ENCODE results near the gene RPP25.

The RPP25 gene

DNA sequence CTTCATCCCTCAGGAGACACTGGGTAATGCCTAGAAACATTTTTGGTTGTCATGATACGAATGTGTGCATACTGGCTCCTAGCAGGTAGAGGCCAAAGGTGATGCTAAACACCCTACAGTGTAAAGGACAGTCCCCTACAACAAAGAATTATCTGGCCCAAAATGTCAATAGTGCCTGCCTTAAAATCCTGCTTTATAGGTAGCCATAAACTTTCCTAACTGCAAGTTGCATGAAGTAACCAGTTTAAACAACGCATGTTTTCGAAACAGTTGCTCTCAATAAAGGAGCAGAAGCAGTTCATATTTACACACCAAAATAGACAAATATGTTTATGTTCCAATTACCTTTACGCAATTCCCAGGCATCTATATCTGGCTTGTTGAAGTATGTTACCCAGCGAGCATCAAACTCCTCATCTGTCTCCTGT is 27.8 kb downstream of the RPP25 start:
- TF ChIP-seq OSR1 (CRISPR knock-in tag; IDR thresholded peaks at IDR 0.05) (no peak), CREB5 (CRISPR knock-in tag; IDR thresholded peaks at IDR 0.05; ENCODE audit: low read depth) (no peak), PPARA (CRISPR knock-in tag; IDR thresholded peaks at IDR 0.05; ENCODE audit: borderline replicate concordance) (no peak), SNAI2 (CRISPR knock-in tag; IDR thresholded peaks at IDR 0.05) (no peak), TOX (CRISPR knock-in tag; IDR thresholded peaks at IDR 0.05; ENCODE audit: borderline replicate concordance) (no peak), CSDC2 (CRISPR knock-in tag; IDR thresholded peaks at IDR 0.05) (no peak)
- ATAC-seq, result no peak

GRCh38 chr15:74924525-74924924 is 32.0 kb downstream of the RPP25 start:
- no peak for ATAC-seq
- TF ChIP-seq TCF4 (CRISPR knock-in tag; IDR thresholded peaks at IDR 0.05; ENCODE audit: borderline replicate concordance) (no peak), RARB (CRISPR knock-in tag; IDR thresholded peaks at IDR 0.05) (no peak), CSDC2 (CRISPR knock-in tag; IDR thresholded peaks at IDR 0.05) (no peak), ZFP30 (CRISPR knock-in tag; IDR thresholded peaks at IDR 0.05) (no peak), PPARA (CRISPR knock-in tag; IDR thresholded peaks at IDR 0.05; ENCODE audit: borderline replicate concordance) (no peak), CSRNP3 (CRISPR knock-in tag; IDR thresholded peaks at IDR 0.05) (no peak), ZNF565 (CRISPR knock-in tag; conservative IDR thresholded peaks at IDR 0.05; ENCODE audit: low read depth) (no peak), TOX (CRISPR knock-in tag; IDR thresholded peaks at IDR 0.05; ENCODE audit: borderline replicate concordance) (no peak), ISL1 (CRISPR knock-in tag; IDR thresholded peaks at IDR 0.05) (no peak), ARNTL (CRISPR knock-in tag; IDR thresholded peaks at IDR 0.05; ENCODE audit: borderline replicate concordance, low read depth) (no peak), ESRRG (CRISPR knock-in tag; IDR thresholded peaks at IDR 0.05) (no peak), ZNF70 (CRISPR knock-in tag; IDR thresholded peaks at IDR 0.05) (no peak), POU6F1 (CRISPR knock-in tag; IDR thresholded peaks at IDR 0.05; ENCODE audit: borderline replicate concordance, low read depth) (no peak), PATZ1 (CRISPR knock-in tag; IDR thresholded peaks at IDR 0.05; ENCODE audit: borderline replicate concordance) (no peak), GLIS3 (CRISPR knock-in tag; IDR thresholded peaks at IDR 0.05) (no peak), ZNF8 (CRISPR knock-in tag; IDR thresholded peaks at IDR 0.05) (no peak)

- no peak for ATAC-seq
- TF ChIP-seq OSR1 (CRISPR knock-in tag; IDR thresholded peaks at IDR 0.05) (no peak), CREB5 (CRISPR knock-in tag; IDR thresholded peaks at IDR 0.05; ENCODE audit: low read depth) (no peak), CSRNP3 (CRISPR knock-in tag; IDR thresholded peaks at IDR 0.05) (no peak), SNAI2 (CRISPR knock-in tag; IDR thresholded peaks at IDR 0.05) (no peak), POU6F1 (CRISPR knock-in tag; IDR thresholded peaks at IDR 0.05; ENCODE audit: borderline replicate concordance, low read depth) (no peak), ZFP3 (CRISPR knock-in tag; IDR thresholded peaks at IDR 0.05) (no peak), ESRRG (CRISPR knock-in tag; IDR thresholded peaks at IDR 0.05) (no peak), CSDC2 (CRISPR knock-in tag; IDR thresholded peaks at IDR 0.05) (no peak), PATZ1 (CRISPR knock-in tag; IDR thresholded peaks at IDR 0.05; ENCODE audit: borderline replicate concordance) (no peak), ARNTL (CRISPR knock-in tag; IDR thresholded peaks at IDR 0.05; ENCODE audit: borderline replicate concordance, low read depth) (no peak), ISL1 (CRISPR knock-in tag; IDR thresholded peaks at IDR 0.05) (no peak), ZFP30 (CRISPR knock-in tag; IDR thresholded peaks at IDR 0.05) (no peak), BACH2 (CRISPR knock-in tag; IDR thresholded peaks at IDR 0.05; ENCODE audit: borderline replicate concordance) (no peak)
Measured at GRCh38 chr15:74920456-74920855, 36.1 kb downstream of the RPP25 start.

Measured in SK-N-SH treated with all-trans-retinoic acid at 6 μM for 48 hours (cell line).